Upper lobe of right lung (tissue), 1 donor: ENCODE measurements around the gene IL16. TPM values are rescaled to one million over a fixed set of nuclear protein-coding genes. Genes with fewer than 3 reads are reported as not detected.

ENCODE experiments used
- ATAC-seq: fragments of 200-7000 bp; cut with Tn5 transposase; one replicate; pipeline ENCODE4 v1.9.1; 2020; ENCODE audit warnings: mild to moderate bottlenecking, moderate library complexity
- DNase-seq: peaks from one replicate; pipeline ENCODE4 v3.0.0-alpha.2; 2020
- H3K27ac ChIP-seq: fragments of 200-600 bp; one replicate; pipeline ENCODE4 v1.8.0; 2022
- H3K27me3 ChIP-seq: fragments of 200-600 bp; one replicate; pipeline ENCODE4 v1.8.0; 2022; ENCODE audit warnings: mild to moderate bottlenecking
- H3K36me3 ChIP-seq: fragments of 200-600 bp; one replicate; pipeline ENCODE4 v1.8.0; 2022
- H3K4me1 ChIP-seq: fragments of 200-600 bp; one replicate; pipeline ENCODE4 v1.8.0; 2022
- H3K4me3 ChIP-seq: fragments of 200-600 bp; one replicate; pipeline ENCODE4 v1.8.0; 2022; ENCODE audit warnings: mild to moderate bottlenecking
- H3K9me3 ChIP-seq: fragments of 200-600 bp; one replicate; pipeline ENCODE4 v1.8.0; 2022
- CTCF ChIP-seq: fragments of 200-600 bp; IDR thresholded peaks from one replicate; pipeline ENCODE4 v1.8.0; 2022; ENCODE audit warnings: antibody characterized with exemption
- intact Hi-C: fragments of 100-400 bp; cut with DNase I; formaldehyde crosslinking; loops from one replicate; pipeline ENCODE4 v1.11.0; 2022
- total RNA-seq: library from RNA; stranded (reverse); fragmentation: NEBNext Ultra II Directional; extraction: Animal tissue kit (Norgen Biotek cat#: 25700); gene quantifications from one replicate; pipeline ENCODE4 v1.2.1, GENCODE V29; 2021
- donor health status: DM: no; HTN: yes; CAD: no; lungs with severe emphysema.

The IL16 gene
- total RNA-seq, 1 donor from 2014 or later: 39.3 TPM

GRCh38 chr15:81211376-81211775 lies 14.7 kb downstream of the IL16 start:
- Histone ChIP-seq H3K4me3 (no peak overlapping the region), H3K27ac (no peak overlapping the region), H3K4me1 (no peaks in the 10 kb centered on the region), H3K36me3 (no peaks in the 10 kb centered on the region), H3K27me3 (no peaks in the 10 kb centered on the region), H3K9me3 (peaks cover 6% of the 10 kb centered on the region)
- intact Hi-C loops: no loop called here
- DNase-seq: no peak
- ATAC-seq: no peak
- no peak for TF ChIP-seq CTCF

DNA sequence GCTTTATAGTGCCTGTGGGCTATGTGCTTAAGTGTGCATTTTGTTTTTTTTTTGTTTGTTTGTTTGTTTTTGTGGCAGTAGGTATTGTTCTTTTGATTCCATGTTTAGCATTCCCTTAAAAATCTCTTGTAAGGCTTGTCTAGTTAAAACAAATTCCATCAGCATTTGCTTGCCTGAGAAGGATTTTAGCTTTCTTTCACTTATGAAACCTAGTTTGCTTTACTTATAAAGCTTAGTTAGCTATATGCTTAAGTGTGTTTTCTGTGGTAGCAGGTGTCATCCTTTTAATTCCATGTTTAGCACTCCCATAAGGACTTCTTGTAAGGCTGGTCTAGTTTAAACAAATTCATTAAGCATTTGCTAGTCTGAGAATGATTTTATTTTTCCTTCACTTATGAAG lies 17.3 kb downstream of the IL16 start:
- no peak for ATAC-seq
- DNase-seq: no peak
- Histone ChIP-seq H3K4me1 (no peaks in the 10 kb centered on the region), H3K27me3 (no peaks in the 10 kb centered on the region), H3K4me3 (no peak overlapping the region), H3K27ac (no peak overlapping the region), H3K36me3 (no peaks in the 10 kb centered on the region), H3K9me3 (no peaks in the 10 kb centered on the region)
- no peak for TF ChIP-seq CTCF
- intact Hi-C loops: no loop called here

DNA sequence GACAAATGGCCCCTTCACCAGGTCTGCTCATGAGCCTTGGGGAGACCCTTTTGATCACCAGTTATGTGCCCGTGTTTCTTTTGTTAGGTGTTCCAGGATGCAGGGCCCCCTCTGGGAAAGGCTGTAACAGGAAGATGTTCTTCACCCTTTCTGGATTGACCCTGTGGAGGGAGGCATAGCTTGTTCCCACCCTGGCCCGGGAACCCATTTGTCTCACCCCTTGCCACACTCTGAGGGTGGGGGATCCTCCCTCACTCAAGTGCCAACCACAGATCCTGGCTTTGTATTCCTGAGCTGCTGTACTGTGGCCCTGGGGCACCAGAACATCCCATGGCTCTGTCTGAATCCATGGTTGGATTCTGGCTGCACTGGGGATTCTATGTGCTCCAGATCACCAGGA lies 18.9 kb downstream of the IL16 start:
- Histone ChIP-seq H3K27ac (no peak overlapping the region), H3K27me3 (no peaks in the 10 kb centered on the region), H3K4me3 (no peak overlapping the region), H3K4me1 (peaks cover 3% of the 10 kb centered on the region), H3K36me3 (no peaks in the 10 kb centered on the region), H3K9me3 (no peaks in the 10 kb centered on the region)
- intact Hi-C loops: no loop called here
- DNase-seq (no peak), ATAC-seq (no peak)
- TF ChIP-seq CTCF: no peak

DNA sequence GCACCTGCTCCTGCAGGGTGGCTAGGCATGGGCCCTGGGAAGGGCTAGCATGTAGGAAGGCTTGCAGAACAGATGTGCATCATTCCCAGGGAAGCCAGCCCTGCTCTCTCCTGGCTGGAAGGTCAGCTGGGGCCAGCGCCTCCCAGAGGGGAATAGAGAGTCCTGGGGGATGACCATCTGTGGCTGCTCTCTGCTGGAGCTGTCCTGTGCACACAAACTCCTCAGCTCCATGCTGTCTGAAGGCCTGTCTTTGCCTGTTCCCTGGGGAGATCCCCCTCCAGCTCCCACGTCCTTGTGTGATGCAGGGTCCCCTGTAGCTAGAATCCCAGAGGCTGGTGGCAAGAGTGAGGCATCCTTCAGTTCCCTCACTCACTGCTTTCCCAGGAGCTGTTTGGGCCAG lies 19.3 kb downstream of the IL16 start:
- ATAC-seq (no peak), DNase-seq (no peak)
- peaks cover 7% of the 10 kb centered on the region for H3K4me1 ChIP-seq
- no peak overlapping the region for H3K4me3 ChIP-seq
- intact Hi-C loops: no loop called here
- H3K27me3 ChIP-seq: no peaks in the 10 kb centered on the region
- H3K36me3 ChIP-seq: no peaks in the 10 kb centered on the region
- no peak for TF ChIP-seq CTCF
- no peak overlapping the region for H3K27ac ChIP-seq
- H3K9me3 ChIP-seq: no peaks in the 10 kb centered on the region

GRCh38 chr15:81216422-81216821 lies 19.7 kb downstream of the IL16 start:
- peaks cover 10% of the 10 kb centered on the region for H3K4me1 ChIP-seq
- no peak for DNase-seq
- intact Hi-C loops: no loop called here
- no peaks in the 10 kb centered on the region for H3K9me3 ChIP-seq
- H3K36me3 ChIP-seq: no peaks in the 10 kb centered on the region
- no peak for TF ChIP-seq CTCF
- ATAC-seq: no peak
- no peak overlapping the region for H3K27ac ChIP-seq
- H3K27me3 ChIP-seq: no peaks in the 10 kb centered on the region
- no peak overlapping the region for H3K4me3 ChIP-seq

GRCh38 chr15:81221449-81221848 lies 24.8 kb downstream of the IL16 start:
- intact Hi-C loops: no loop called here
- no peaks in the 10 kb centered on the region for H3K9me3 ChIP-seq
- DNase-seq: no peak

More at GRCh38 chr15:81221449-81221848, 24.8 kb downstream of the IL16 start:
- TF ChIP-seq CTCF: no peak
- Histone ChIP-seq H3K27me3 (no peaks in the 10 kb centered on the region), H3K36me3 (no peaks in the 10 kb centered on the region), H3K4me1 (peaks cover 34% of the 10 kb centered on the region), H3K27ac (peak overlapping the region; percentile 43), H3K4me3 (no peak overlapping the region)
- ATAC-seq: no peak
